Keratinocyte (primary cell): ENCODE measurements around the gene HLA-DQA1.

Source experiments
- CTCF ChIP-seq, 3 experiments: IDR thresholded peaks in 1 of 3; conservative IDR thresholded peaks in 1 of 3; optimal IDR thresholded peaks in 1 of 3; 2 replicates in 2 of 3; 3 replicates in 1 of 3; pipeline versions ENCODE3 to v1.5.1; 2011; ENCODE audit warnings: low read length in 3 of 3, mild to moderate bottlenecking in 3 of 3, moderate library complexity in 2 of 3, control low read depth in 1 of 3, inconsistent platforms in 1 of 3; ENCODE audit not compliant: insufficient read depth in 2 of 3; ENCODE audit errors: extremely low read depth in 1 of 3
- EZH2 ChIP-seq: IDR thresholded peaks from one replicate; pipeline ENCODE4 v1.6.1; 2012; ENCODE audit warnings: inconsistent platforms, mild to moderate bottlenecking, low read length, moderate library complexity

- TF ChIP-seq CTCF (optimal IDR thresholded peaks at IDR 0.05 in 1 of 3, IDR thresholded peaks at IDR 0.05 in 1 of 3, conservative IDR thresholded peaks at IDR 0.05 in 1 of 3; ENCODE audit: extremely low read depth in 1 of 3, insufficient read depth in 2 of 3, low read length in 3 of 3) (no peak), EZH2 (no peak)
These were observed 24.9 kb downstream of the HLA-DQA1 start for GRCh38 chr6:32662099-32662498.
